Ureter (tissue), 1 donor: ENCODE measurements around the gene CDHR2. TPM values are rescaled to one million over a fixed set of nuclear protein-coding genes. Genes with fewer than 3 reads are reported as not detected.

ENCODE experiments used
- DNase-seq: peaks from one replicate; pipeline ENCODE4 v3.0.0-alpha.2; 2020; ENCODE audit warnings: low spot score
- total RNA-seq: library from RNA; stranded (reverse); gene quantifications from one replicate; pipeline ENCODE4 v1.2.4, GENCODE V29; 2023
- donor health status: DM: yes; HTN: yes; CAD: no.

CDHR2 gene, protein sequence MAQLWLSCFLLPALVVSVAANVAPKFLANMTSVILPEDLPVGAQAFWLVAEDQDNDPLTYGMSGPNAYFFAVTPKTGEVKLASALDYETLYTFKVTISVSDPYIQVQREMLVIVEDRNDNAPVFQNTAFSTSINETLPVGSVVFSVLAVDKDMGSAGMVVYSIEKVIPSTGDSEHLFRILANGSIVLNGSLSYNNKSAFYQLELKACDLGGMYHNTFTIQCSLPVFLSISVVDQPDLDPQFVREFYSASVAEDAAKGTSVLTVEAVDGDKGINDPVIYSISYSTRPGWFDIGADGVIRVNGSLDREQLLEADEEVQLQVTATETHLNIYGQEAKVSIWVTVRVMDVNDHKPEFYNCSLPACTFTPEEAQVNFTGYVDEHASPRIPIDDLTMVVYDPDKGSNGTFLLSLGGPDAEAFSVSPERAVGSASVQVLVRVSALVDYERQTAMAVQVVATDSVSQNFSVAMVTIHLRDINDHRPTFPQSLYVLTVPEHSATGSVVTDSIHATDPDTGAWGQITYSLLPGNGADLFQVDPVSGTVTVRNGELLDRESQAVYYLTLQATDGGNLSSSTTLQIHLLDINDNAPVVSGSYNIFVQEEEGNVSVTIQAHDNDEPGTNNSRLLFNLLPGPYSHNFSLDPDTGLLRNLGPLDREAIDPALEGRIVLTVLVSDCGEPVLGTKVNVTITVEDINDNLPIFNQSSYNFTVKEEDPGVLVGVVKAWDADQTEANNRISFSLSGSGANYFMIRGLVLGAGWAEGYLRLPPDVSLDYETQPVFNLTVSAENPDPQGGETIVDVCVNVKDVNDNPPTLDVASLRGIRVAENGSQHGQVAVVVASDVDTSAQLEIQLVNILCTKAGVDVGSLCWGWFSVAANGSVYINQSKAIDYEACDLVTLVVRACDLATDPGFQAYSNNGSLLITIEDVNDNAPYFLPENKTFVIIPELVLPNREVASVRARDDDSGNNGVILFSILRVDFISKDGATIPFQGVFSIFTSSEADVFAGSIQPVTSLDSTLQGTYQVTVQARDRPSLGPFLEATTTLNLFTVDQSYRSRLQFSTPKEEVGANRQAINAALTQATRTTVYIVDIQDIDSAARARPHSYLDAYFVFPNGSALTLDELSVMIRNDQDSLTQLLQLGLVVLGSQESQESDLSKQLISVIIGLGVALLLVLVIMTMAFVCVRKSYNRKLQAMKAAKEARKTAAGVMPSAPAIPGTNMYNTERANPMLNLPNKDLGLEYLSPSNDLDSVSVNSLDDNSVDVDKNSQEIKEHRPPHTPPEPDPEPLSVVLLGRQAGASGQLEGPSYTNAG (N-terminal part only)
- total RNA-seq: not detected

GRCh38 chr5:176548967-176549444, at the start of gene CDHR2:
CDHR2 (plus strand) TSS chr5:176549342; CDS start chr5:176565353, 16,011 bp downstream.
- DNase-seq: no peak

GRCh38 chr5:176500511-176500910, 48.6 kb upstream of the CDHR2 start:
- no peak for DNase-seq

DNA sequence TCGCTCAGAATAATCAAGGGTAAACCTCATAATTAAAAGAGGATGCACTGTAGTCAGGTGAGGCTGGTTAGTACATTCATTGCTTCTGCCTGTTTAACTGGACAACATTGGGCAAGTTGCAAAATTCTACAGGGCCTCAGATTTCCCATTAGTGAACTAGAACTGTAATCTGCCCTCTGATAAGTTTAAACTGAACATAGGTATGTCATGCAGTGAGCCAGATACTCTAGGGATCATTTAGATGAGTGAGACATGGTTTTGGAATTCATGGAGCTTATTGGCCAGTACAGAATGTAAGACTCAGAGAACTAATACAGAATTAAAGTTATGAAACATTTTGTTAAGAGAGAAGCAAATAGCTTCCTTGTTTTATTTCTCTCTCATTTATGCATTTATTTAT, 47.8 kb upstream of the CDHR2 start:
- DNase-seq: no peak

GRCh38 chr5:176503496-176503895, 45.6 kb upstream of the CDHR2 start:
- no peak for DNase-seq

- DNase-seq: no peak
Observed at GRCh38 chr5:176507911-176508310, 41.2 kb upstream of the CDHR2 start.

DNA sequence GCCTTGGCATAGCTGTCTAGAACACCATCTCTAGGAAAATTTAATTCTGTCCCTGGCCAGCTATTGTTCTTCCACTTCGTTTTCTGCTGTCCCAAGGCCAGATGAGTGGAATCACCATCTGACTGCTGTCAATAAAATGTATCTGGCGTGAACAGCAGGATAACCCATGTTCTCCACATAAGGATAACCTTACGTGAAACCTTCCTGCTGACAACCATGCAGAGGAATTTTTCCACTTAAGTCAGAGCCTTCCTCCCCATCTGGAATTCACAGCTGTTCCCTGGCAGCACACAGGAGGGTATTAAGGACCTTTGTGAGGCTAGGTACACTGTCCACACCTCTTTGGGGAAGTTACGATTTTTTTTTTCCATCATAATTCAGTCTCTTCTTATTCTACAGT, 40.5 kb upstream of the CDHR2 start:
- DNase-seq: no peak

DNA sequence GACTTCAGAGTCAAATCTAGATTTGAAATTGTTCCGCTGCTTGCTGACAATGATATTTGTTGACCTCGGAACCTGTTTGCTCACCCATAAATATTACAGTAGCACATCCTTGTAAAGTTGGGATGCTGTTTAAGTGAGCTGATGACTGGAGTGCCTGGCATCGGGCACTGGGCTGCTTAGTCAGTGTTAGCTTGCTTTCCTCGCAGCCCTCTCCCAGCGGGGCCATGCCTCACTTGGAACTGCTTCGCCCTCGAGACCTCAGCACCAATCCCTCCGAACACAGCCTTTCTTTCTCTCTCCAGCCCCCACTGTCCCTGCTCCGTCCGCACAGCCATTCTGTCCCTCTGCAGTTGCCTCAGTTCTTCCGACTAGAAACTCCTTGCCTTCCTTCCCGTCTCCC, 35.4 kb upstream of the CDHR2 start:
- DNase-seq: no peak

GRCh38 chr5:176514244-176514950, 34.7 kb upstream of the CDHR2 start:
- DNase-seq: no peak

DNA sequence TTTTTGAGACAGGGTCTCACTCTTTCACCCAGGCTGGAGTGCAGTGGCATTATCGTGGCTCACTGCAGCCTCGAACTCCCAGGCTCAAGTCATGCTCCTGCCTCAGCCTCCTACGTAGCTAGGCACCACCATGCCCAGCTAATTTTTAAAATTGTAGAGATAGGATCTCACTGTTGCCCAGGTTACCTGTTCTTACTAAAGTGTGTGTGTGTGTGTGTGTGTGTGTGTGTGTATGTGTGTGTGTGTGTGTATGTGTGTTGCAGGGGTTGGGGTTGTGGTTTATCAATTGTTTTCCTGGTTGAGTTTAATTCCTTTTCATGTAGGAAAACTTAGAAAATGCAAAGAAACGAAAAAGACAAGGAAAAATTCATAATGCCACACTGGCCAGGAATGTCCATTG, 33.7 kb upstream of the CDHR2 start:
- DNase-seq: no peak

- no peak for DNase-seq
Observed at GRCh38 chr5:176517053-176517661, 32.0 kb upstream of the CDHR2 start.

- DNase-seq: no peak
Observed at GRCh38 chr5:176519810-176520720, 29.1 kb upstream of the CDHR2 start.

- no peak for DNase-seq
Observed at GRCh38 chr5:176521286-176521685, 27.9 kb upstream of the CDHR2 start.

- no peak for DNase-seq
Observed at GRCh38 chr5:176521699-176522263, 27.4 kb upstream of the CDHR2 start.

- no peak for DNase-seq
Observed at GRCh38 chr5:176524138-176524537, 25.0 kb upstream of the CDHR2 start.

DNA sequence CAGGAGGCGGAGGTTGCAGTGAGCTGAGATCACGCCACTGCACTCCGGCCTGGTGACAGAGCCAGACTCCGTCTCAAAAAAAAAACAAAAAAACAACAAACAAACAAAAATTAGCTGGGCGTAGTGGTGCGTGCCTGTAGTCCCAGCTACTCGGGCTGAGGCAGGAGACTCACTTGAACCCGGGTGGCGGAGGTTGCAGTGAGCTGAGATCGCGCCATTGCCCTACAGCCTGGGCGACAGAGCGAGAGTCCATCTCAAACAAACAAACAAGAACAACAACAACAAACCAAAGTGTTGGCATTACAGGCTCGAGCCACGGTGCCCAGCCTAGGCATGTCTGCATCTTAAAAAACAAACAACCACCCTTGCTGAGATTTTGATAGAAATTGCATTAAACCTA, 24.2 kb upstream of the CDHR2 start:
- no peak for DNase-seq

DNA sequence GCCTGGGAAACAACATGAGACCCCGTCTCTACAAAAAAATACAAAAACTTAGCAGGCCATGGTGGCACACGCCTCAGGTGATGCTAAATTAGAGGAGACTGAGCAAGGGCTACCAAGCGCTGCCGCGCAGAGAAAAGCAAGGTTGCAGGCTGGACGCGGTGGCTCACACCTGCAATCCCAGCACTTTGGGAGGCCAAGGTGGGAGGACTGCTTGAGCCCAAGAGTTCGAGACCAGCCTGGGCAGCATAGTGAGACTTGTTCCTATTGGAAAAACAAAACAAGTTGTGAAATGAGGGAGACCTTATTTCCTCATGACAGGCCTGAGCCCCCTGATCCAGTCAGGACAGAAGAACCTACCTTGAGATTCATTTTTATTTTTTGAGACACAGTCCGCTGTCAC, 23.5 kb upstream of the CDHR2 start:
- no peak for DNase-seq

DNA sequence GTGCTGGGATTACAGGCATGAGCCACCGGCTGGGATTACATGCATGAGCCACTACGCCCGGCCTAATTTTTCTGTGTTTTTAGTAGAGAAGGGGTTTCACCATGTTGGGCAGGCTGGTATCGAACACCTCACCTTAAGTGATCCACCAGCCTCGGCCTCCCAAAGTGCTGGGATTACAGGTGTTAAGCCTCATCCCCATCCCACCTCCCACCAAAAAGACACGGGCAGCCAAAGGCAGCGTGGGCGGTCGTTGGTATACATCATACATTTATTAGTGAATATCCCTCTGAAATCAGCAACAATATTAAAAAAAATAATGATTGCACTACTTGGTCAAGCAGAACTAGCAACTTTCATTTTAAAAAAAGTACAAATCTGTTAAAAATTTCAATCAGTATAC, 22.7 kb upstream of the CDHR2 start:
- DNase-seq: no peak

GRCh38 chr5:176527246-176528222, 21.6 kb upstream of the CDHR2 start:
- DNase-seq: no peak
